ENCODE data around the gene METTL15.
"Not testable (repeated sequence)": the region's sequence is repeated elsewhere in the genome, so short reads cannot be mapped to it uniquely, and the experiment has no call there.

METTL15 gene

GRCh38 chr11:28209906-28210305, 101.7 kb downstream of the METTL15 start:
- no peak for DNase-seq (ENCODE audit: low read depth, low spot score)

DNA sequence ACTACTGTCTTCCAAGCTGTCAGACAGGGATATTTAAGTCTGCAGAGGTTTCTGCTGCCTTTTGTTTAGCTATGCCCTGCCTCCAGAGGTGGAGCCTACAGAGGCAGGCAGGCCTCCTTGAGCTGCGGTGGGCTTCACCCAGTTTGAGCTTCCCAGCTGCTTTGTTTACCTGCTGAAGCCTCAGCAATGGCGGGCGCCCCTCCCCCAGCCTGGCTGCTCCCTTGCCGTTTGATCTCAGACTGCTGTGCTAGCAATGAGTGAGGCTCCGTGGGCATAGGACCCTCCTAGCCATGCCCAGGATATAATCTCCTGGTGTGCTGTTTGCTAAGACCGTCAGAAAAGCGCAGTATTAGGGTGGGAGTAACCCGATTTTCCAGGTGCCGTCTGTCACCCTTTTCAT, 113.9 kb downstream of the METTL15 start:
- not testable (repeated sequence) for DNase-seq (ENCODE audit: low read depth, low spot score)

- DNase-seq (ENCODE audit: low read depth, low spot score) = no peak
These were observed 115.4 kb downstream of the METTL15 start for GRCh38 chr11:28223577-28223976.

DNA sequence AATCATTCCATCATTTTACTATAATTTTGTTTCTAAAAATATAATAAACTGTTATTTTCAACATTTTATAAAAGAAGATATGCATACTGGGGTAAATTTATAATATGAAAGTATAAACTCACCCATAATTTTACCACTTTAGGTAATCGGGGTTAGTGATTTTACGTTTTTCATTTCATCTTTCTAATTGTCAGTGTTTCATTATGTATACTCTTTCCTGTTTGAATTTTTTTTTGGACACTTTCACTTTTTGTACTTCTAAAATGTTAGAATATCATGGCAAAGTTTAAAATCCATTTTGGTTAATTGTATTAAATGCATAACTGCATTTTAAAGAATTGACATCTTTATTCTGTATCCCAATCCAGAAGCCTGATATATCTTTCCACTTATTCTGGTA, 115.8 kb downstream of the METTL15 start:
- DNase-seq (ENCODE audit: low read depth, low spot score) = no peak

DNA sequence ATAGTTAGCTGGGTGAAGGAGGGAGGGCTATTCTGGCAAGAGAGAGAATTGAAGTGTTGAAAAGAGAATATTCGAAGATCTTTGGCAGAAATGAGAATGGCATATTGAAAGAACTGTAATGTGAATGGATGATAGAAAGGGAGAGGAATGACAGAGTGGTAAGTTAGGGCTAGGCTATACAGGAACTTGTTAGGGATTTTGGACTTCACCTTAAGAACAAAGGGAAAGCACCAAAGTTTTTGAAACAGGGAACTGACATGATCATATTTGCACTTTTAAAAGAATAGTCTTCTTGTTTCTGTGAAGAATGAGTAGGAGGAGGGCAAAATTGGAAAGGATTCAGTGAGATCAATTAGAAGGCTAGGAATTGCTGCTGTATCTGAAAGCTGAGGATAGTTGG, 119.3 kb downstream of the METTL15 start:
- no peak for DNase-seq (ENCODE audit: low read depth, low spot score)

DNA sequence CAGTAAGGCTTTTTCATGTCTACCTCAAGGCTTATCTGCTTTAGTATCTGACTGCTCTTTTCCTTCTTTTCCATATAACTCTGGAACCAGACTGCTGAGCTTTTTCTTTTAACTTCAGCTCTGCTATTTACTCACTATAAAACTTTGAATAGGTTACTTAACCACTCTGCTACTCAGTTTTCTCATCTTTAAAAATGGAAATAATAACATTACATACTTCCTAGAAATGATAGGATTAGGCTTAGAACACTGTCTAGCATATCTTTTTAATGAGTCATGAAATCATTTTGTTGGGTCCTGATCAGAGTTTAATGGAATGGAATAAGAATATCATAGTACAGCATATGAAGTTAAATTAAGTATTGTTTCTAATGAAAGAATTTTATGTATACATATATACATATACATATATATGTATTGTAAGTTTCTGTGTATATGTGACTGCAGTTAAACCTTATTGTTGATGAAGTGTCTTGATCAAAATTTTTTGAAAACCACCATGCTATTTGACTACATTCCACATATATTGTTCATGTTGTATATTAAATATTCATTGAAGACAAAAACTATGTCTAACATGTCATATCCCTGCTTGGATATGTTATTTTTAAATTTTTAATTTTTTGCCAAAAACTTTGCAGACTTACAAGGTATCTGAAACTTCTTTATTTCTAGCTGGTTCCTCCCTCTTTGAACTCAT, 120.2 kb downstream of the METTL15 start:
- DNase-seq (ENCODE audit: low read depth, low spot score) = no peak

DNA sequence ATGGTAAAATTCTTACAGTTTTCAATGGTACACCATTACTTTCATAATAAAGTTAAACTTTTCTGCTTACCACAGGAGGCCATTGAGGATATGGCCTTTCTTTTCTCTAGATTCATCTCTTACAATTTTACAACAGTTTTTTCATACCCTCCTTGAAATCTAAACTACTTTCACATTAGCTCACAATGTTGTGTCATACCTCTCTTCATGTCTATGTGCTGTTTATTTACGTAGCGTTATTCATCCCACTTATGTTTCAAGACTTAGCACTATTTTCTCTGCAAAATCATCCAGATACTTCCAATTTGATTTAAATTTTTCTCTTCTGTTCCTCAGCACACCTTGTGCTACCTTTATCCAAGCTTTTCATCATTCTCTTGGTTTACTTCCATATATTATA, 123.3 kb downstream of the METTL15 start:
- DNase-seq (ENCODE audit: low read depth, low spot score) = no peak

DNA sequence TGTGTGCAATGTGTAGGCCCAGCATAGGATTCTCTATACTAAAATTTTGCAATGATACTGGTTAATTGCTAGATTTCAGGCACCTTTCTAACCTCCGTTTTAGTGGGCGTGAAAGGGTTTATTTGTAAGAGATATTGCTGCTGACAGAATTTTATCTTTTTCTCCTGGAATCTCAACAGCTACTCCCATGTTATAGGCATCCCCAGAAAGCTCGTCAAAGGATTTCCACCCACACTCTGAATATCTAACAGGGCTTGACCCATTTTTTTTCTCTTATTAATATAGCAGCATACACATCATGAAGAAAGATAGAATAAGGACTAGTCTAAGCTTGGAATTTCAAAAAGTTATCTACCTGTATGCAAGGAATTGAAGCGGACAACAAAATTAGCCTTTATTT, 124.5 kb downstream of the METTL15 start:
- no peak for DNase-seq (ENCODE audit: low read depth, low spot score)

DNA sequence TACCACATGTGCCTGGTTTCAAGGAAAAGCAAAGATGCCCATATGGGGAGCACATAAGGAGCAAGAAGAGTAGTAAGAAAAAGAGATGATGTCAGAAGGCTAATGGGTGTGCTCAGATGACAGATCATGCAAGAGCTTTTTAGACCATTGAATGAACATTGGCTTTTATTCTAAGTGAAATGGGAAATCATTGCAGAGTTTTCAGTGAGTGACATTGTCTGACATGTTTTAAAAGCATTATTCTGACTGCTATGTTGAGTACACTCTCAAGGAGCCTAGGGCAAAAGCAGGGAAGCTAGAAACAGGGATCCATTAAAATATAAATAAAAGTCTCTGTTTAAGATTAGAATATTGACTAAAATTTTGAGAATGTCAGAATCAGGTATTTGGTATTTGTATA, 133.6 kb downstream of the METTL15 start:
- no peak for DNase-seq (ENCODE audit: low read depth, low spot score)

- no peak for DNase-seq (ENCODE audit: low read depth, low spot score)
These were observed 134.4 kb downstream of the METTL15 start for GRCh38 chr11:28242596-28242995.

- DNase-seq (ENCODE audit: low read depth, low spot score) = no peak
These were observed 134.9 kb downstream of the METTL15 start for GRCh38 chr11:28243061-28243460.

DNA sequence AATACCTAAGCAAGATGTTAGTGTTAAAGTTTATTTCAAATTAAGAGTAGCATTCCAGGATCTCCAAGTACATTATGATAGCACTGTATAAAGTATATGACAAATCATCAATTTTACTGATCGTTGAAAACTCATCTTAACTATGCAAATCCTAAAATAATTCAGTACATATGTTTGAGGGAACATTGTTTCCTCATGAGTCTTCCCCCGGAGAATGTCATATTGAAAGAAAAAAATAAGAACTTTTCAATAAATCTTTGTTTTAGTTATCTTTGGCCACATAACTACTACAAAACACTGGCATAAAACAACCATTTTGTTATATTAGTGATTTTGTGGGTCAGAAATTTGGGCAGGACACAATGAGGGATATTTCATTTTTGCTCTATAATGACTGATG, 135.4 kb downstream of the METTL15 start:
- DNase-seq (ENCODE audit: low read depth, low spot score) = no peak

- DNase-seq (ENCODE audit: low read depth, low spot score) = no peak
These were observed 136.9 kb downstream of the METTL15 start for GRCh38 chr11:28245131-28245530.

GRCh38 chr11:28250192-28250591, 142.0 kb downstream of the METTL15 start:
- no peak for DNase-seq (ENCODE audit: low read depth, low spot score)

DNA sequence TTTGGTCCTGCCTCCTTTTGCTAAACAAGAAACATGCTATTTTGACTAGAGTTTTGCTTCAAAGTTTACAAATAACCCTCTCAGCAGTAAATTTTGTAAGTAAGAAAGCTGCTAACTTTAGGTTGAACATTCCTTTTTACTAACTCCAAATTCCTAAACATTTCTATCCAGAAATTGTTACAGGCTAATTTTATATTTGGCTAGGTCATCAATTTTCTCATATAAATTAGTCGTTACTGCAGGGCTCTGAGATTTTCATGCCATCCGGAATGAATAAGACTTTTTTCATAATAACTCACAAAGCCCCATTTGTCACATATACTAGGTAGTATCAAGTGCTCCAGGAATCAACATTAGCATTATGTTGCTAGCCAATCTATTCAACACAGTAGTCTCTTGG, 143.1 kb downstream of the METTL15 start:
- no peak for DNase-seq (ENCODE audit: low read depth, low spot score)

- DNase-seq (ENCODE audit: low read depth, low spot score) = no peak
These were observed 149.6 kb downstream of the METTL15 start for GRCh38 chr11:28257761-28258160.

- no peak for DNase-seq (ENCODE audit: low read depth, low spot score)
These were observed 151.1 kb downstream of the METTL15 start for GRCh38 chr11:28259177-28259843.

GRCh38 chr11:28268925-28269324, 160.7 kb downstream of the METTL15 start:
- no peak for DNase-seq (ENCODE audit: low read depth, low spot score)

DNA sequence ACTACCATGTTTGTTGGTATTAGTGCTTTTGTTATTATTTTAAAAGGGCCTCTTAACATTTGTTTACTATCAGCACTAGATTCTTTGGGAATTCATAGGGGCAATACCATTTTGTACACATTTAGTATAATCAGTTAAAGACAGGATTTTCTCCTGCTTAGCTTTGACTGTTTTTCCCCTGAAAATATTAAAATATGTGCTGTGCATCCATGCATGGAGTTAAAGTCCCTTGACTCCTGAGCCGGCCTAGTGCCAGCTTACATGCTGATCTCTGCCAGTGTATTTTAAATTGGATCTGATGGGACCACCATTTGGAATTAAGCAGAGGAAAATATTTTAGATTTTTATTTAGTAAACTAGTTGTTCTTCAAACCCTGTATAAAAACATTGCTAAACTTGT, 161.4 kb downstream of the METTL15 start:
- DNase-seq (ENCODE audit: low read depth, low spot score) = no peak

DNA sequence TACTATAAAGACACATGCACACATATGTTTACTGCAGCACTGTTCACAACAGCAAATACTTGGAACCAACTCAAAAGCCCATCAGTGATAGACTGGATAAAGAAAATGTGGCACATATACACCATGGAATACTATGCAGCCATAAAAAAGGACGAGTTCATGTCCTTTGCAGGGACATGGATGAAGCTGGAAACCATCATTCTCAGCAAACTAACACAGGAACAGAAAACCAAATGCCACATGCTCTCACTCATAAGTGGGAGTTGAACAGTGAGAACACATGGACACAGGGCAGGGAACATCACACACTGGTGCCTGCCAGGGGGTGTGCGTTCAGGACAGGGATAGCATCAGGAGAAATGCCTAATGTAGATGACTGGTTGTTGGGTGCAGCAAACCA, 164.1 kb downstream of the METTL15 start:
- DNase-seq (ENCODE audit: low read depth, low spot score) = not testable (repeated sequence)

- DNase-seq (ENCODE audit: low read depth, low spot score) = no peak
These were observed 166.0 kb downstream of the METTL15 start for GRCh38 chr11:28274216-28274615.

DNA sequence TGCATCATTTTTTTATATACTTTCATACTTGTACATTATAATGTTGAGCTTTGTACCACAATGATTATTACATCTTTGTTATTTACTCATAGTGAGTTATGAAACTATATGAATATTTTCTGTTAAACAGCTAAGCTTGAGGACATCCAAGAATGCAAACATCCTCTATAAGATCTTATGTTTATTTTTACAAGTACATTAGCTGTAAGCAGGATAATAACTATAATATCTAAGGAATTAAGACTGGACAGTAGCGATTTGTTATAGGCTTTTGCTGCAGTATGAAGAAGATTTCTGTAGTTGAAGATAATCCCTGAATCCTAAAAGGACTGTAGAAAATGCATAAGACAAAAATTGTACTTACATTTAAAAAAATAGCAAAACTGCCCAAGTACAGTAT, 176.0 kb downstream of the METTL15 start:
- DNase-seq (ENCODE audit: low read depth, low spot score) = no peak

DNA sequence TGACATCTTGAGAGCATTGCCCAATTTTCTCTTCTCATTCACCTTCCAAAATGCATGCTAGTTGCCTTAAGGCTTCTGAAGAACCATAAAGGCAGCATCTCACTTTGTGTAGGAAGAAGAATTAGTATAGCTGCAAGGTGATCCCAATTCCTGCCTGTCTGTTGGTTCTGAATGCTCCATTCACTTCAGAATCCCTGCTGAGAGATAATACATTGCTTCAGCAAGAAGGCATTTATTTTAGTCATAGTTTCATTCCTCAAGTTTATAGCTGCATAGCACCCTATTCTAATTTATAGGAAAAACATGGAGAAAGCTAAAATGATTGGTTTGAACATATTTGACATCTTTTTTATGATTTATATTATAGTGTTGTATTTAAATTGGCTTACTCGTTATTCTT, 181.3 kb downstream of the METTL15 start:
- DNase-seq (ENCODE audit: low read depth, low spot score) = no peak

GRCh38 chr11:28290995-28291394, 182.8 kb downstream of the METTL15 start:
- DNase-seq (ENCODE audit: low read depth, low spot score) = not testable (repeated sequence)

Data from ELF-1 (cell line).